HCT116 (cell line): ENCODE data around the gene HPN. TPM values are rescaled to one million over a fixed set of nuclear protein-coding genes. Genes with fewer than 3 reads are reported as not detected.

Source experiments
- ATAC-seq: fragments of 200-7000 bp; cut with Tn5 transposase; 2 replicates; pipeline ENCODE4 v1.9.1; 2020; ENCODE audit warnings: mild to moderate bottlenecking, moderate library complexity
- BruUV-seq: library from RNA; stranded (reverse); fragments of 400-500 nt; replicated peaks from 2 replicates; lab custom pipeline; 2021; lab: Mats Ljungman, UMichigan
- CTCF ChIA-PET: fragments of 300-600 bp; sonication (Branson Sonifier 250); formaldehyde crosslinking; loops from one replicate; lab custom pipeline; 2021; ENCODE audit warnings: antibody characterized with exemption; lab: Charles Lee
- POLR2A ChIA-PET: fragments of 300-600, 350-600 bp; sonication (Branson Sonifier 250); formaldehyde crosslinking; loops from one replicate; lab custom pipeline; 2021; ENCODE audit warnings: antibody characterized with exemption; lab: Charles Lee
- RAD21 ChIA-PET, 2 experiments: fragments of 300-600 bp; sonication (Branson Sonifier 250); formaldehyde crosslinking; loops; one replicate each; lab custom pipeline; 2023; ENCODE audit warnings: low total read pairs in 2 of 2; ENCODE audit not compliant: uncharacterized antibody in 2 of 2, unreplicated experiment in 2 of 2, low non-redundant PET in 1 of 2; lab: Charles Lee
- DNase-seq: peaks from one replicate; pipeline ENCODE4 v3.0.0-alpha.2; 2010; ENCODE audit warnings: low read depth, low spot score
- H2AFZ ChIP-seq: fragments of 200-600 bp; shearing (Covaris generic), sonication (generic); 2 replicates; pipeline ENCODE4 v1.6.1; 2017; ENCODE audit warnings: low read depth, mixed run types, mixed read lengths, antibody characterized with exemption, low read length; ENCODE audit not compliant: poor library complexity, severe bottlenecking
- H3K27ac ChIP-seq: 2 replicates; pipeline ENCODE4 v1.5.1; 2012; ENCODE audit warnings: low read depth, low read length
- H3K27me3 ChIP-seq: fragments of 200-600 bp; sonication (generic); 2 replicates; pipeline ENCODE4 v1.6.1; 2016; ENCODE audit warnings: mixed run types, low read length, mixed read lengths; ENCODE audit not compliant: insufficient read depth
- H3K36me3 ChIP-seq, 2 experiments: fragments of 200-500 bp in 1 of 2; fragments of 200-600 bp in 1 of 2; sonication (Bioruptor generic) in 1 of 2; sonication (generic) in 1 of 2; 2 replicates each; pipeline versions ENCODE4 v1.5.1 to v1.6.1; 2014 to 2016; ENCODE audit warnings: low read length in 2 of 2, inconsistent platforms in 1 of 2, mixed read lengths in 1 of 2, mixed run types in 1 of 2; ENCODE audit not compliant: insufficient read depth in 2 of 2, control insufficient read depth in 1 of 2
- H3K4me1 ChIP-seq, 2 experiments: fragments of 200-600 bp in 1 of 2; sonication (generic) in 1 of 2; 2 replicates each; pipeline versions ENCODE4 v1.5.1 to v1.6.1; 2012 to 2017; ENCODE audit warnings: low read length in 2 of 2, inconsistent platforms in 1 of 2, mild to moderate bottlenecking in 1 of 2, mixed read lengths in 1 of 2, mixed run types in 1 of 2, moderate library complexity in 1 of 2; ENCODE audit not compliant: insufficient read depth in 2 of 2, control insufficient read depth in 1 of 2
- H3K4me2 ChIP-seq: fragments of 200-600 bp; sonication (generic); 2 replicates; pipeline ENCODE4 v1.6.1; 2017; ENCODE audit warnings: mixed run types, low read length, mixed read lengths
- H3K4me3 ChIP-seq, 2 experiments: fragments of 200-600 bp in 1 of 2; sonication (generic) in 1 of 2; replicated peaks in 1 of 2; 2 replicates each; pipeline ENCODE4 v1.5.1; 2011 to 2016; ENCODE audit warnings: low read length in 2 of 2, control low read depth in 1 of 2, low read depth in 1 of 2, mild to moderate bottlenecking in 1 of 2, mixed read lengths in 1 of 2, mixed run types in 1 of 2
- H3K79me2 ChIP-seq: fragments of 200-600 bp; sonication (generic); 2 replicates; pipeline ENCODE4 v1.6.1; 2017; ENCODE audit warnings: mild to moderate bottlenecking, mixed run types, low read length, moderate library complexity, mixed read lengths; ENCODE audit not compliant: insufficient read depth
- H3K9ac ChIP-seq: fragments of 200-600 bp; sonication (generic); 2 replicates; pipeline ENCODE4 v1.6.1; 2016; ENCODE audit warnings: low read length, mixed read lengths
- H3K9me2 ChIP-seq: fragments of 200-600 bp; sonication (generic), shearing (Covaris generic); 2 replicates; pipeline ENCODE4 v1.6.1; 2017; ENCODE audit warnings: mixed run types, mild to moderate bottlenecking, moderate library complexity; ENCODE audit not compliant: insufficient read depth
- H3K9me3 ChIP-seq, 2 experiments: fragments of 200-500 bp in 1 of 2; fragments of 200-600 bp in 1 of 2; sonication (Bioruptor generic) in 1 of 2; sonication (generic) in 1 of 2; 2 replicates each; pipeline ENCODE4 v1.6.1; 2014 to 2017; ENCODE audit warnings: low read length in 2 of 2, mixed read lengths in 2 of 2, inconsistent platforms in 1 of 2, low read depth in 1 of 2, mild to moderate bottlenecking in 1 of 2, mixed run types in 1 of 2, moderate library complexity in 1 of 2; ENCODE audit not compliant: control insufficient read depth in 1 of 2, insufficient read depth in 1 of 2
- H4K20me1 ChIP-seq: fragments of 200-600 bp; sonication (generic), shearing (Covaris generic); 2 replicates; pipeline ENCODE4 v1.6.1; 2017; ENCODE audit warnings: mixed run types, mild to moderate bottlenecking, moderate library complexity; ENCODE audit not compliant: insufficient read depth
- ATF3 ChIP-seq: IDR thresholded peaks from 2 replicates; pipeline ENCODE4 v1.6.1; 2012
- CBX3 ChIP-seq: IDR thresholded peaks from 2 replicates; pipeline ENCODE4 v1.6.1; 2012; ENCODE audit warnings: low read depth
- CEBPB ChIP-seq: IDR thresholded peaks from 2 replicates; pipeline ENCODE4 v1.6.1; 2012; ENCODE audit warnings: low read depth
- CTCF ChIP-seq, 3 experiments: fragments of 200-600 bp in 1 of 3; sonication (generic) in 1 of 3; IDR thresholded peaks in 2 of 3; conservative IDR thresholded peaks in 1 of 3; 2 replicates each; pipeline ENCODE4 v1.5.1; 2012 to 2017; ENCODE audit warnings: low read depth in 2 of 3, low read length in 2 of 3, antibody characterized with exemption in 1 of 3, borderline replicate concordance in 1 of 3, control low read depth in 1 of 3, mild to moderate bottlenecking in 1 of 3, mixed read lengths in 1 of 3, mixed run types in 1 of 3, moderate library complexity in 1 of 3; ENCODE audit not compliant: insufficient read depth in 1 of 3
- ELF1 ChIP-seq: IDR thresholded peaks from 2 replicates; pipeline ENCODE4 v1.6.1; 2012; ENCODE audit warnings: low read depth, borderline replicate concordance
- JUND ChIP-seq: IDR thresholded peaks from 2 replicates; pipeline ENCODE4 v1.6.1; 2012
- MAX ChIP-seq: IDR thresholded peaks from 2 replicates; pipeline ENCODE4 v1.6.1; 2012
- POLR2A ChIP-seq: IDR thresholded peaks from 2 replicates; pipeline ENCODE4 v1.7.0; 2011; ENCODE audit warnings: borderline replicate concordance; ENCODE audit not compliant: insufficient read depth, insufficient read length; ENCODE audit errors: extremely low read depth
- POLR2AphosphoS5 ChIP-seq: IDR thresholded peaks from 2 replicates; pipeline ENCODE4 v1.6.1; 2011; ENCODE audit warnings: mild to moderate bottlenecking, low read depth, low read length, moderate library complexity
- RAD21 ChIP-seq: IDR thresholded peaks from 2 replicates; pipeline ENCODE4 v1.6.1; 2012; ENCODE audit warnings: low read depth, mild to moderate bottlenecking
- REST ChIP-seq: IDR thresholded peaks from 2 replicates; pipeline ENCODE4 v1.6.1; 2012; ENCODE audit warnings: low read depth
- SIN3A ChIP-seq: IDR thresholded peaks from 2 replicates; pipeline ENCODE4 v1.6.1; 2012; ENCODE audit warnings: low read depth
- SP1 ChIP-seq: IDR thresholded peaks from 2 replicates; pipeline ENCODE4 v1.6.1; 2012; ENCODE audit warnings: low read depth
- SRF ChIP-seq: IDR thresholded peaks from 2 replicates; pipeline ENCODE4 v1.6.1; 2012; ENCODE audit warnings: low read depth
- YY1 ChIP-seq: IDR thresholded peaks from 2 replicates; pipeline ENCODE4 v1.6.1; 2011; ENCODE audit warnings: low read length, low read depth, moderate library complexity, mild to moderate bottlenecking; ENCODE audit not compliant: insufficient replicate concordance; ENCODE audit errors: extremely low read depth
- ZFX ChIP-seq: fragments of 450-650 bp; IDR thresholded peaks from 2 replicates; pipeline ENCODE4 v1.6.1; 2017
- ZNF274 ChIP-seq: fragments of 200-500 bp; sonication (Bioruptor generic); IDR thresholded peaks from 2 replicates; pipeline ENCODE4 v1.6.1; 2014; ENCODE audit warnings: mild to moderate bottlenecking, low read depth, low read length, inconsistent platforms
- intact Hi-C: fragments of 100-400 bp; cut with micrococcal nuclease; formaldehyde crosslinking; loops from 2 replicates; pipeline ENCODE4 v1.10.0; 2022
- total RNA-seq: library from RNA; stranded (reverse); gene quantifications from one replicate; pipeline ENCODE4 v1.2.1, GENCODE V29; 2021; ENCODE audit not compliant: unreplicated experiment

Gene HPN
- total RNA-seq, 1 experiment from 2014 or later = 0.32 TPM

- DNase-seq (no peak), ATAC-seq (no peak)
- Histone ChIP-seq H3K79me2 (no peaks in the 10 kb centered on the region), H3K4me1 (no peaks in the 10 kb centered on the region), H2AFZ (no peak overlapping the region), H3K27ac (no peak overlapping the region), H3K9me2 (no peaks in the 10 kb centered on the region), H3K27me3 (no peaks in the 10 kb centered on the region), H3K9ac (no peak overlapping the region), H4K20me1 (no peaks in the 10 kb centered on the region), H3K9me3 (no peaks in the 10 kb centered on the region), H3K4me2 (no peak overlapping the region), H3K36me3 (no peaks in the 10 kb centered on the region), H3K4me3 (no peak overlapping the region)
- no peak for TF ChIP-seq ELF1
- no peak for TF ChIP-seq RAD21
- TF ChIP-seq REST = no peak
- TF ChIP-seq CEBPB = no peak
- TF ChIP-seq MAX = no peak
- TF ChIP-seq SRF = no peak
- TF ChIP-seq CTCF (IDR thresholded peaks at IDR 0.05 in 2 of 3, conservative IDR thresholded peaks at IDR 0.05 in 1 of 3; ENCODE audit: borderline replicate concordance in 1 of 3, insufficient read depth in 1 of 3, low read depth in 2 of 3, low read length in 2 of 3) = no peak
- TF ChIP-seq POLR2AphosphoS5 = no peak
- TF ChIP-seq POLR2A = no peak
- TF ChIP-seq SP1 = no peak
- no peak for TF ChIP-seq CBX3
- TF ChIP-seq ZFX = no peak
- no peak for TF ChIP-seq JUND
- no peak for TF ChIP-seq ZNF274
- no peak for TF ChIP-seq ATF3
- TF ChIP-seq YY1 = no peak
- TF ChIP-seq SIN3A = no peak
- no TSS peak for BruUV-seq
- intact Hi-C loops = no loop called here
- ChIA-PET RAD21 (no interaction called here), POLR2A (no interaction called here), CTCF (interaction anchor here (1.1 to 3.9 kb wide), 3 partner anchors 9 to 93 kb away, joined by 3 to 13 read pairs (median 4); no protein-coding TSS in a partner anchor)
These were observed 7.4 kb downstream of the HPN start for GRCh38 chr19:35048911-35049411.
